KG1 (cell line): ENCODE results near the gene BIRC3.
"Not testable (repeated sequence)": the region's sequence is repeated elsewhere in the genome, so short reads cannot be mapped to it uniquely, and the experiment has no call there.

ENCODE experiments used
- DNase-seq: peaks from one replicate; lab custom pipeline; 2025; lab: John Stamatoyannopoulos, UW

Gene BIRC3

DNA sequence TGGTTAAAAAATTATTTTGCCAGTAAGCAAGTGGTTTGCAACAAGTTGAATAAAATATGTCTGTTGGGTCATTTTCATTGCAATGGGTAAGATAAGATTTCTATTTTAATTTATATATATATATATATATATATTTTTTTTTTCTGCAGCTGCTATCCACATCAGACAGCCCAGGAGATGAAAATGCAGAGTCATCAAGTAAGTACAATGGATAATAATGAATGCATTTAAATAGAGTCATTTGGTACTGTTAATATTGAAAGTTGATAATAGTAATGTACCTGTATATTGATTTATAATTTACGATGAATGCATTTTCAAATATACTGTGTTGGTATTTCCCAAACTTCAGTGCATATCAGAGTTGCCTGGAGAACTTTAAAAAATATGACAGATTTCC, 11.5 kb downstream of the BIRC3 start:
- no peak for DNase-seq

DNA sequence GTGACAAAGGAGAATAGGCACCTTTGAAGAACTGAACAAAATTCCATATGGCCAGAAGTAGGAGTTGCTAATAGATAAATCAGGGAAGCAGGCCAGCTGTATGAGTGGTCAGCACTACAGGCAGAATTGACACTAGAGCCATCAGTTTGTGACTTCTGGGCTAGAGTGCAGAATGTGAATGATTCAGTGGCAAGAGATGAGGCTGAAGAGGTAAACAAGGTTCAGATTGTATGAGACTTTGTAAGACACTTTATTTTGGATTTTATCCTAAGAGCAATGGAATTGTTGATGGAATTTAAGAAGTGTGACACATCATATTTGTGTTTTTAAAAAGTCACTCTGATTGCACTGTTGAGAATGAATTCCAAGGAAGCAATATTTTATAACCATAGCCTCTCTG, 12.9 kb downstream of the BIRC3 start:
- DNase-seq, result no peak

DNA sequence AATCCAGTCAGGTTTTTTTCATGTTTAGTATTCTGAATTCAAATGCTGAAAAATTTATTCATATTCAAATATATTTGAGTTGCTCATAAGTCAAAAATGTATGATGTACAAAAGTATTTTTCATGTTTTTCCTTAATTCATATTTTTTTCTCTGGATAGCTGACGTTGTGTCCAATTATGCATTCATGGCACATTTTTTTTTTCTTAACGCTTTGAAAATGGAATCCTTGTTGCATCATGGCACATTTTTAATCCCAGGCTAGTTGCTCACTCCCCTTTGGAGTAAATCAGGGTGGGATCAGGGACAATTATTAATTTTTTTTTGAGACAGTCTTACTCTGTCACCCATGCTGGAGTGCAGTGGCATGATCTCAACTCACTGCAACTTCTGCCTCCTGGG, 14.1 kb downstream of the BIRC3 start:
- DNase-seq, result no peak

DNA sequence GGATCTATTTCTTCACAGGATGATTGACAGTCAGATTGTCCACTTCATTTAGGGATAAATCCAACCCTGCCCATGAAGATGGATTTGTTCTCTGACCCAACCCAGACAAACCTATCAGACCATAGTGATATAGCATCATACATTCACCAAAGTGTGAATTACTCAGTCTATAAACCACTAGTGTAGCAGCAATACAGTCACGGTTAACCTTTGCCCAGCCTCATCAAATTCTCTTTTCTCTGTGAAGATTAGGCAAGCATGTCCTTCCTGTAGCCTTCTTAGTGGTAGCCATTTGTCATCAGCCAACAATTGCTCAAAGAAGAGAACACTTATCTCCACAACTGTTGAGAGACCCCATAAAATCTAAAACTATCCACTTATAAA, 15.3 kb downstream of the BIRC3 start:
- no peak for DNase-seq

GRCh38 chr11:102338479-102339010, 21.3 kb downstream of the BIRC3 start:
- no peak for DNase-seq

GRCh38 chr11:102341311-102341710, 24.0 kb downstream of the BIRC3 start:
- DNase-seq, result not testable (repeated sequence)

DNA sequence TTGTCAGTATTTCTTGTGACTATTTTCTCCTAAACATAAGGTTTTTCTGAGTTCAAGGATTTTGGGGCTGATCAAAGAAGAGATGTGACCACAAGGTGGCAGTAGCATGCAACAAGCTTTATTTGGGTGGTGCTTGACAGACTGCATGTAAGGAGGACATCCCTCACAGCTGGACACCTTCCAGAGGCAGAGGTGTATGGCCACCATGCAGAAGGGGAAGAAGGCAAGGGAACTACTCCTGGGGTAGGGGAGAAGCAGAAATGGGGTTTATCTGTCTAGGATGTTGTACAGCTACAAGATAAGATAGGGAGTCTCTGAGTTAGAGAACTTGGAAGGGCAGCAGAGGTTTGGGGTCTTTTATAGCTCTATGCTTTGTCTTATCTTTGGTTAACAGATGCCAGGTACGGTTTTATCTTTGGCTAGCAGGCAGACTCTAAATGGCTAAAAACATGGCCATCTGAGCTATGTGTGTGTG, 24.6 kb downstream of the BIRC3 start:
- peak; percentile 89 for DNase-seq

DNA sequence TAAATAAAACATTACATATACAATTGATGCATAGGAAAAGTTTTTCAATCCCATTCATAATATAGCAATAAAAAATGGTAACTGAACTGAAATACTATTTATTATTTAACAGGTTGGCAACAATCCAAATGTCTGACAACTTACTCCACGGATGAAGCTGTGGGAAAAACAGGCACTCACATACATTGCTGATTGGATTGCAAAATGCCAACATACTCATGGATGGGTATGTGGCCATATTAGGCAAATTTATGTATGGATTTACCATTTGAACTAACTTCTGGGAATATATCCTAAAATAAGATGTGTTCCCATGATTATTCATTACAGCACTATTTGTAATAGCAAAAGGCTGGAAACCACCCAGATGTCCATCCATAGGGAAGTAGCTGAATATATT, 26.5 kb downstream of the BIRC3 start:
- no peak for DNase-seq

GRCh38 chr11:102345904-102346303, 28.6 kb downstream of the BIRC3 start:
- no peak for DNase-seq

DNA sequence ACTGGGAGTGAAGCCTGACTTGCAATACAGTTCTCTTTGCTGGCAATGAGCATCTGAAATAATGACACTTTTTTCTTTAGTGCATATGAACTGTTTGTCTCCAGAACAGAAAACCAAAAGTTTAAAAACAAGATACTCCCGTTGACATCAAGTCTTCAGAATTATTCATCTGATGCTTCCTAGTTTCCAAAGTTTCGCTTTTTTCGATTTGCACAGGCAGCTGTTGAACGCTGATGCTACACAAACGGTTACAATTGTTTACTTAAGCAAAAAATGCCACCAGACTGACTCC, 29.1 kb downstream of the BIRC3 start:
- no peak for DNase-seq

DNA sequence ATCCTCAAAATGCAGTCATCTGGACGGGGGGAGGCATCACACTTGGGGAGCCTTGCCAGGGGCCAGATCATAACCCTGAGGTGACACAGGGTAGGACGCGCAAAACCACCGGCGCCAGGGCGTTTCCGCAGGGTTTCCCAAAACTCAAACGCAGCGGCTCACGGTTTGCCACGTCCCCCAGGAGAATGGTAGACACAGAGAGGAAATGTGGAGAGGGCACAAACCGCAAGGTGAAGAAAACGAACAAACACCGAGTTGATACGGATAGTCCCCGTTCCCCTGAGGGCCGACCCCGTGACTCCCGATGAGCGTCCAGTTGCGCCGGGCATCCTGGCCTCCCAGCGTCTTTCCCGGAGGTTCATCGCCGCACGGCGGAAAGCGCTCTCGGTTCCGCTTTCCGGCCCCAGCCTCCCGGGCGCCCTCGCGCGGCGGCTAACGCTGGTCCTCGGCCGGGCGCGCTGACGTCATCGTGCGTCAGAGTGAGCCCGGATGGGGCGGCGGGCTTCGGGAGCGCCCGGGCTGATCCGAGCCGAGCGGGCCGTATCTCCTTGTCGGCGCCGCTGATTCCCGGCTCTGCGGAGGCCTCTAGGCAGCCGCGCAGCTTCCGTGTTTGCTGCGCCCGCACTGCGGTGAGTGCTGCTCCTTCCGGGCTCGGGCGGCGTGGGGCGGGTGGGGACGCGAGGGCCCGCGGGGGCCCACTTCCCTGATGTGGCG, 29.6 kb downstream of the BIRC3 start, which contains the start of gene BIRC2:
Gene BIRC2 (plus strand): TSS at position 467 of the 714 bp plus-strand sequence. CDS start 2,641 bp downstream, outside the sequence.
- peak; percentile 97 for DNase-seq

DNA sequence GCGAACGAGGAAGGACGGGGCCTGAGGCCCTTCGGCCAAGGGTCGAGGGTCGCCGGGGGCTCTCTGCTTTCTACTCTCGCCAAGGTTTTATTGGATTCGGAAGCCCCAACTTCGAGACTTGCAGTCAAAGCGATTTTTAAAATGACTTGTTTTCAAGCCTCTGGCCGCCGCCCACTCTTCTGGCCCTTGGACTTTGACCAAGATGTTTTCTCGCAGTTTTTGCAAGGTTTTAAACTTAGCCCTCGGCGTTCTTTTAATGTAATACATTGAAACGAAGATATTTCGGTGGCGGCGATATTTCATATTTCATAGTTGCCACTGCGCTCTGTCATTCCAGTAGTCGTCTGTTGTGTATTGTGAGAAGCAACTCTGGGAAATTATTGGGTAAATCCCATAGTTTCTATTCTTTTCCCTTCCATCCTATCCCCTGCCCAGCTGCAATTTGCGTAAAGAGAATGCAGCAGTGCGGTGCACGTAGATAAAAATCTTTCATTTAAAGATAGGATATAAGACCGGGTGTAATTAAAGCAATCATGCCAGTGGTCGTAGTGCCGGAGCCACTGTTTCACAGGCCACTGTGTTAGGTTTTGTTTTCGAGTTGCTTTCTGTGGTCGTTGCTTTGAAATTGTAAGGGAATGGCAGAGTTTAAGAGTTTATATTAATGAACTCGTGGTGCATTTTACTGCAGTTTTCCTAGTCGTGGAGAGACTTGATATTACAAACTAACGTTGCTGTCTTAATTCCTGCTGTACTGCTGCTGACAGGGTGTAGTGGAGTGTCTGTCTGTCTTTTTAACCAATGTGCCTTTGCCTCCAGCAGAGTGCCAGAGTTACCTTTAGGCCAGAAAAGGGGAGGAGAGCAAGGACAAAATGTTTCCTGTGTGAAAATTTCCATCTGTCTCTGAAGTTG, 30.4 kb downstream of the BIRC3 start:
- peak; percentile 82 for DNase-seq

GRCh38 chr11:102357116-102357515, 39.8 kb downstream of the BIRC3 start:
- no peak for DNase-seq

DNA sequence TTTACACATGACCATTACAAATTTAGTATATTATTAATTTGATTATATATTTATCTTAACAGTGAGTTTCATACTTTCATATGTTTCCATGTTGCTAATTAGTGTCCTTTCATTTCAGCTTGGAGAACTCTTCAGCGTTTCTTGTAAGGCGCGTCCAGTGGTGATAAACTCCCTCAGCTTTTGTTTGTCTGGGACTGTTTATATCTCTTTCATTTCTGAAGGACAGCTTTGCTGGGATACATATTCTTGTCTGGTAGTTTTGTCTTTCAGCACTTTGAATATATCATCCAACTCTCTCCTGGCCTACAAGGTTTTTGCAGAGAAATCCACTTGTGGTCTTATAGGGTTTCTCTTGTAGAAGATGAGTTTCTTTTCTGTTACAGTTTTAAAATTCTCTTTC, 42.1 kb downstream of the BIRC3 start:
- DNase-seq, result no peak

DNA sequence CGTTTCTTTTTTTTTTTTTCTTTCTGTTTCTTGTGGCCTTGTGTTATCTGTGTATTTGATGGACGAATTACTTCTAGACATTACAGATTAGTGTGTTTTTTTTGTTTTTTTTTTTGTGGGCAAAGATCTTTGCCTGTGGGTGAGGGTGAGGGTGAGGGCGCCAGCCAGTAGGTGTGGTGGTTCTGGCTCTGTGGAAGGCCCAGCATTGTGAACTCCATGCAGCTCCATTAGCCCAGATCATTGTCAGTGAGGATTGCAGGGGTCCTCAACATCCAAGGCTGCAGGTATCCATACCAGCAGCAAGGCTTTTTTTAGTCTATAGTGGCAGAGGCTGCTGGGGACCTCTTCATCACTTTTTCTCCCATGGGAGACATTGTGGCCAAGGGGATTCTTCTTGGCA, 43.4 kb downstream of the BIRC3 start:
- no peak for DNase-seq

GRCh38 chr11:102361086-102362031, 44.1 kb downstream of the BIRC3 start:
- DNase-seq, result no peak

- no peak for DNase-seq
Observed at GRCh38 chr11:102364991-102365390, 47.7 kb downstream of the BIRC3 start.

DNA sequence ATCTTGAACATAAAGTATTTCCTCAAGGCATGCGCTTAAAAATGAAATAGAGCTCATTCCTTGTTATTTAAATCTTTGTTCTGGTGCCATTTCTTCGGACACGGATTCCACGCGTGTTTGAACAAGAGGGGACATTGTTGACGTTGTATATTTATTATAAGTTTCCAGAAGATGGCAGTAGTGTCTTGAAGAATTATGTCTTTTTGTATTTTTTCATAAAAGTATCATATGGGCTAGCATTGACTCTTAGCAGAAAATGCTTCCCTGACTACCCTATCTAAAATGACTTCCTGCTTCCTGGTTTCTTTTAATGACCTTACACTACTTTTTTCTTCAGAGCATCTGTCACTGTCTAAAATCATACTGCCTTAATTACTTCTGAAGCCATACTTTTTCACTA, 50.1 kb downstream of the BIRC3 start:
- peak; percentile 31 for DNase-seq

DNA sequence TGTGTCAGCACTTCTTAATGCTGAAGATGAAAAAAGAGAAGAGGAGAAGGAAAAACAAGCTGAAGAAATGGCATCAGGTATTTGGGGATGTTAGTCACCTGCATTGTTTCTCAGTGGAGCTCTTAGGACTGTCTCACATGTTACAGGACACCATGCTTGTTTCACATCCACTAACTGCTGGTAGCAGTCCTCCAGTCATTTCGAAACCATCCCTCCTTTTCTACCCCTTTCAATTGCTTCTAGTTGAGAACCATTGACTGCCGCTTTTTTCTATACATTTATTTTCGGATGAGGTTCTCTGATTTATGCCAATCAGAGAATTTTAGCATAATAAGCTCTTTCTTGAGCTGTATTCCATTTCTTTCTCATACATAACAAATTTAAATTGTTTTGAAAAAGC, 51.2 kb downstream of the BIRC3 start:
- DNase-seq, result no peak

- not testable (repeated sequence) for DNase-seq
Observed at GRCh38 chr11:102374633-102375424, 57.5 kb downstream of the BIRC3 start.
